ENCODE measurements around the gene ATP7B.
"Not testable (repeated sequence)": the region's sequence is repeated elsewhere in the genome, so short reads cannot be mapped to it uniquely, and the experiment has no call there.

DNA sequence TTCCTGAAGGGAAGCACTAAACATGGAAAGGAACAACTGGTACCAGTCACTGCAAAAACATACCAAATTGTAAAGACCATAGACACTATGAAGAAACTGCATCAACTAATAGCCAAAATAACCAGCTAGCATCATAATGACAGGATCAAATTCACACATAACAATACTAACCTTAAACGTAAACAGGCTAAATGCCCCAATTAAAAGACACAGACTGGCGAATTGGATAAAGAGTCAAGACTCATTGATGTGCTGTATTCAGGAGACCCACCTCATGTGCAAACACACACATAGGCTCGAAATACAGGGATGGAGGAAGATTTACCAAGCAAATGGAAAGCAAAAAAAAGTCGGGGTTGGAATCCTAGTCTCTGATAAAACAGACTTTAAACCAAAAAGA, 26.3 kb downstream of the ATP7B start:
- TF ChIP-seq, protein P1, sequence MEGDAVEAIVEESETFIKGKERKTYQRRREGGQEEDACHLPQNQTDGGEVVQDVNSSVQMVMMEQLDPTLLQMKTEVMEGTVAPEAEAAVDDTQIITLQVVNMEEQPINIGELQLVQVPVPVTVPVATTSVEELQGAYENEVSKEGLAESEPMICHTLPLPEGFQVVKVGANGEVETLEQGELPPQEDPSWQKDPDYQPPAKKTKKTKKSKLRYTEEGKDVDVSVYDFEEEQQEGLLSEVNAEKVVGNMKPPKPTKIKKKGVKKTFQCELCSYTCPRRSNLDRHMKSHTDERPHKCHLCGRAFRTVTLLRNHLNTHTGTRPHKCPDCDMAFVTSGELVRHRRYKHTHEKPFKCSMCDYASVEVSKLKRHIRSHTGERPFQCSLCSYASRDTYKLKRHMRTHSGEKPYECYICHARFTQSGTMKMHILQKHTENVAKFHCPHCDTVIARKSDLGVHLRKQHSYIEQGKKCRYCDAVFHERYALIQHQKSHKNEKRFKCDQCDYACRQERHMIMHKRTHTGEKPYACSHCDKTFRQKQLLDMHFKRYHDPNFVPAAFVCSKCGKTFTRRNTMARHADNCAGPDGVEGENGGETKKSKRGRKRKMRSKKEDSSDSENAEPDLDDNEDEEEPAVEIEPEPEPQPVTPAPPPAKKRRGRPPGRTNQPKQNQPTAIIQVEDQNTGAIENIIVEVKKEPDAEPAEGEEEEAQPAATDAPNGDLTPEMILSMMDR (IDR thresholded peaks at IDR 0.05): not testable (repeated sequence)
- not testable (repeated sequence) for TF ChIP-seq POLR2A, POLR2AphosphoS5, EP300 (IDR thresholded peaks at IDR 0.05)
